ENCODE measurements around the gene DACH1.

The DACH1 gene

GRCh38 chr13:71626421-71627117 is 240.4 kb downstream of the DACH1 start:
- TF ChIP-seq CTCF (IDR thresholded peaks at IDR 0.05; ENCODE audit: low read depth, low read length), result no peak
- H3K4me3 ChIP-seq (ENCODE audit: low read depth, low read length), result no peak overlapping the region
- no peak for DNase-seq
- peaks cover 30% of the 10 kb centered on the region for H3K4me1 ChIP-seq
- H3K9me3 ChIP-seq, result no peaks in the 10 kb centered on the region
- H3K27me3 ChIP-seq, result no peaks in the 10 kb centered on the region
- H3K36me3 ChIP-seq, result no peaks in the 10 kb centered on the region

- no peaks in the 10 kb centered on the region for H3K9me3 ChIP-seq
- TF ChIP-seq CTCF (IDR thresholded peaks at IDR 0.05; ENCODE audit: low read depth, low read length), result no peak
- peaks cover 35% of the 10 kb centered on the region for H3K4me1 ChIP-seq
- DNase-seq, result no peak
- no peaks in the 10 kb centered on the region for H3K36me3 ChIP-seq
- no peaks in the 10 kb centered on the region for H3K27me3 ChIP-seq
- H3K4me3 ChIP-seq (ENCODE audit: low read depth, low read length), result no peak overlapping the region
These were observed 241.3 kb downstream of the DACH1 start for GRCh38 chr13:71625694-71626093.

DNA sequence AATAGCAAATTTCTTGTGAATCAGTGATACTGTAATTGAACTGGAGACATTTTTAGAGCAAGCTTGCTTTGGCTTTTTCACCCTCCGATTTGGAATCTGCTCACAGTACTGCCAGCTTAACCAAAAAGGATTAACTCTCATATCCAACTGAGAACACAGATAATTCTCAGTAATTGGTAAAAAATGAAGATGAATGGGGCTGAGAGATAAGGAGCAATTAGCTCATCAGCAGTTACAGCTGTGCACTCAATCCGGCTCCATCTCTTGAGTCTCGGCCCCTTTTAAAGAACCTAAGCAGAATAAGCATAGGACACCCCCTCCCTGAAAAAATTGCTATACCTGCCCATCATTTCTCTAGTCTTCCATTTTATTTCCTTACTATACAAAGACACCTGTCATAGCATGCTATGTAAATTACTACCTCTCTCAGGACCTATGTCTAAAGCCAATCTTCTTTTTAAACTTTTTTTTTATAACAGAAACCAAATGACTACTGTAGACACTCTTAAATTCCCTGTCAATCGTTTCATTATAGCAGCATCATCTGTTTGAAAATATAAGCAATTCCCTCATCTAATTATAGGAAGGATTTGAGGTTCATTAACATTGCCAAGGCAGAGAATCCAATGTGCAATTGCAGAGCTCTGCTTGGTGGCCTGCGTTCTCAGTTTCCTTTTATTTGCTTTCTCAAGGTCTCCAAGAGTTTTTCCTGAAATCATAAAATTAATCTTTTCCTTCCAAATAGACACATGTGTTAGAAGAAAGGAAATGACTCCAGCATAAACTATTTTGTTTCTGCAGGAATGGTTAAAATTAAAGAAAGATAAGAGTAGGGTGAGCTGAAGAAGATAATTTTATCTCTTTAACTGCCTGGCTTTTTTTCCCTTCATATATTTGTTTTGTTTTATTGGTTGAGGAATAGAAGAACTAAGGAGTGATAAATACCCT is 242.1 kb downstream of the DACH1 start:
- Histone ChIP-seq H3K27me3 (no peaks in the 10 kb centered on the region), H3K9me3 (no peaks in the 10 kb centered on the region), H3K4me1 (peaks cover 39% of the 10 kb centered on the region), H3K36me3 (no peaks in the 10 kb centered on the region), H3K4me3 (ENCODE audit: low read depth, low read length) (0 out of 2 replicates have a peak overlapping the region, but pooled peaks have one; percentile 3)
- peak; percentile 14 for DNase-seq
- no peak for TF ChIP-seq CTCF (IDR thresholded peaks at IDR 0.05; ENCODE audit: low read depth, low read length)

DNA sequence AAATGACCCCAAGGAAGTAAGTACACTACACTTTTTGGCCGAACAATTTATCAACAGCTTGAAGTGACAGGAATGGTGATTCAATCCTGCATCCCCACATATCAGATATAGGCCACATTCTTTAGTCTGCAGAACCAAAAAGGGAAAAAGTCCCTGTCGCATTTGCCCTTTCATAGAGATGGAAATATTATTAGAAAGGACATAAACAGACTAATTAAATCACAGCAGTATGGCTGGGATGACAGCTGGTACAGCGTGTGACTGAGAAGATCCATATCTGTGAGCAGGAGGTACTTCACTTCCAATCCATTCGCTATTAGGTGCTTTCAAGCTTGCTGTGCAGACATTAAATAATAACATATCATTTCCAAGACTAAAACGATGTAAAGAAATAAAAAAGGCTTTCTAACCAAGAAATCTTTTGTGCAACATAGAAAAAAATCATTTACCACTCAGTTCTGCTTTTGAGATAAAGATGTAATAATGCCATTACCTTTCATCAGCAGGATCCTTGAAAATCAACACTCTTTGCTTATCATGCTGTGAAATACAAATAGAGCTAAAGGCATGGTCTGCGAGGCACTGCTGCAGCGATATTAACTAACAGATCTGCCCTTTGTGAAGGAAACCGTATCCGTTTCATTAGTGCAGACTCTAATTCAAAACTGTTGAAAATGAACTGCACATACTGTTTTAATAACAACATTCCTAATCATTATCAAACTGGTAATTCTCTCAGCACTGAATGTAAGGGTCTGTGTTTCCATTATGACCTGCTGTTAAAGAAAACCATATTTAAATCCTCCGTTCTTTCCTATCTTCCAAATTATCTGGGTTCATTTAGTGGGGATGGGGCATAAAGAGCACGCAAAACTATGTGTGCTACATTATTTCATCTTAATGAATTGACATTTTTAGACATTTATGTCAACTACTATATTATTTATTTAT is 245.6 kb downstream of the DACH1 start:
- no peaks in the 10 kb centered on the region for H3K36me3 ChIP-seq
- peaks cover 48% of the 10 kb centered on the region for H3K4me1 ChIP-seq
- H3K9me3 ChIP-seq, result no peaks in the 10 kb centered on the region
- TF ChIP-seq CTCF (IDR thresholded peaks at IDR 0.05; ENCODE audit: low read depth, low read length), result no peak
- no peaks in the 10 kb centered on the region for H3K27me3 ChIP-seq
- peak overlapping the region; percentile 32 for H3K4me3 ChIP-seq (ENCODE audit: low read depth, low read length)
- DNase-seq, result peak; percentile 66

DNA sequence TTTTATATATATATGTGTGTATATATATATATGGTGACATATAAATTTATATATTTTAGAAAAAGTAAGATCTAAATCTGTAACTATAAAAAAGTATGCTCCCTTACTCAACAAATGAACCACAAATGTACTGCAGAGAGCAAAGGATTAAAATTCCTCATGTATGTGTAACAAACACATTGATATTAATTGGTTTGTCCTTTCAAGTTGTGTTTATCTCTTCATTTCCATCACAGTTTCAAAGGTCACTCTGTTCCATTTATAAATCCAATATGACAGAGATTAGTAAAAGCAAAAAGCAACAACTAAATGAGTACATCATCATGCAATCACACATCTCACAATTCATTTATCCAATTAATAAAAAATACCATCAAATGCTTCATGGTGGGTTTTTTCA is 247.9 kb downstream of the DACH1 start:
- H3K27me3 ChIP-seq, result no peaks in the 10 kb centered on the region
- no peaks in the 10 kb centered on the region for H3K9me3 ChIP-seq
- no peak for TF ChIP-seq CTCF (IDR thresholded peaks at IDR 0.05; ENCODE audit: low read depth, low read length)
- no peak overlapping the region for H3K4me3 ChIP-seq (ENCODE audit: low read depth, low read length)
- peaks cover 29% of the 10 kb centered on the region for H3K4me1 ChIP-seq
- H3K36me3 ChIP-seq, result no peaks in the 10 kb centered on the region
- no peak for DNase-seq
